ENCODE results near the gene ANO9. TPM values are rescaled to one million over a fixed set of nuclear protein-coding genes. Genes with fewer than 3 reads are reported as not detected.

Gene ANO9
- total and polyA plus RNA-seq, 2 donors from 2014 or later, result 11.3 to 21.8 TPM

DNA sequence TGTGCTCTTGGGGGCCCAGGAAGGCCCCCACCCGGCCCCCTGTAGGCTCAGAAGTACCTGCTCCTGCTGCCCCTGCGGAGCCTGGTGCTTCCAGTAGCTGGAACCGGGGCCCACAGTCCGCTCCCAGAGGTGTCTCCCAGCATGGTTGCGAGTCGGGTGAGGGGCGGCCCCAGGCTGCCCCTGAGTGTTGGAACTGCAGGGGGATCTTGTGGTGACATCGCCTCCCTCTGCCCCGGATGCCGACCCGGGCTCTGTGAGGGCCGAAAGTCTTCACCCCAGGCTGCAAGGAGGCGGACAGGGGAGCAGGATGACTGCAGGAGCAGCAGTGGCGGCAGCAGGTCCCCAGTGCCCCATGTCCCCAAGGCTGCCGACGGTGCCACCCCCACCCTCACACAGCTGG lies 57.3 kb downstream of the ANO9 start:
- no peak overlapping the region for H3K27ac ChIP-seq (ENCODE audit: low read depth in 2 of 2, low read length in 2 of 2)
- intact Hi-C loops (cut with DNase I), result no loop called here
- DNase-seq, result no peak
- no peak overlapping the region for H3K4me3 ChIP-seq (ENCODE audit: low read length in 3 of 3)
- no peaks in the 10 kb centered on the region for H3K27me3 ChIP-seq (ENCODE audit: control insufficient read depth, insufficient read depth, low read length)
- TF ChIP-seq, protein P1, sequence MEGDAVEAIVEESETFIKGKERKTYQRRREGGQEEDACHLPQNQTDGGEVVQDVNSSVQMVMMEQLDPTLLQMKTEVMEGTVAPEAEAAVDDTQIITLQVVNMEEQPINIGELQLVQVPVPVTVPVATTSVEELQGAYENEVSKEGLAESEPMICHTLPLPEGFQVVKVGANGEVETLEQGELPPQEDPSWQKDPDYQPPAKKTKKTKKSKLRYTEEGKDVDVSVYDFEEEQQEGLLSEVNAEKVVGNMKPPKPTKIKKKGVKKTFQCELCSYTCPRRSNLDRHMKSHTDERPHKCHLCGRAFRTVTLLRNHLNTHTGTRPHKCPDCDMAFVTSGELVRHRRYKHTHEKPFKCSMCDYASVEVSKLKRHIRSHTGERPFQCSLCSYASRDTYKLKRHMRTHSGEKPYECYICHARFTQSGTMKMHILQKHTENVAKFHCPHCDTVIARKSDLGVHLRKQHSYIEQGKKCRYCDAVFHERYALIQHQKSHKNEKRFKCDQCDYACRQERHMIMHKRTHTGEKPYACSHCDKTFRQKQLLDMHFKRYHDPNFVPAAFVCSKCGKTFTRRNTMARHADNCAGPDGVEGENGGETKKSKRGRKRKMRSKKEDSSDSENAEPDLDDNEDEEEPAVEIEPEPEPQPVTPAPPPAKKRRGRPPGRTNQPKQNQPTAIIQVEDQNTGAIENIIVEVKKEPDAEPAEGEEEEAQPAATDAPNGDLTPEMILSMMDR (IDR thresholded peaks at IDR 0.05; ENCODE audit: borderline replicate concordance, extremely low read depth, insufficient read depth), result no peak
- H3K36me3 ChIP-seq (ENCODE audit: control insufficient read depth in 2 of 3, insufficient read depth in 3 of 3, low read length in 3 of 3), result no peaks in the 10 kb centered on the region
- H3K9me3 ChIP-seq (ENCODE audit: control insufficient read depth in 2 of 3, insufficient read depth in 1 of 3, low read length in 3 of 3), result peaks cover 0 to 14% (median 0%) of the 10 kb centered on the region in 3 donors
- FAIRE-seq, result no peak
- H3K4me1 ChIP-seq (ENCODE audit: control insufficient read depth in 2 of 3, insufficient read depth in 2 of 3, low read depth in 1 of 3, low read length in 3 of 3), result no peaks in the 10 kb centered on the region
- H3K9ac ChIP-seq (ENCODE audit: low read length in 3 of 3), result no peak overlapping the region

DNA sequence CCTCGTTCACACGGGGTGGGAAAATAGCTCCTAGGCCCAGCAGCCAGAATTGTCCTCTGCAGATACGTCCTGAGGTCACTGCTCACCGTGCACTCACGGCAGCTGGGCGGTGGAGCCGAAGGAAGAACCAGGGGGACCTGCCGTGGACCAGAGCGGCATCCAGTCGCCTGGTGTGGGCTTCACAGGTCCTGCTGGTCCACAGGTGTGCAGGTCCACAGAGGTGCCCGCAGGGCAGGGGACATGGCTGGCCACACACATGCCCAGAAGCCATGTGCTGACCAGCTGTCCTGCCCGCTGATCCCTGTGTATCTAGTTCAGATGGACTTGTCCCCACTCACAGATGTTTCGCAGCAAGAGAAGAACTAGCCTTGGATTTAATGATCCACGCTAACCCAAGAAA lies 58.4 kb downstream of the ANO9 start:
- Histone ChIP-seq H3K27me3 (ENCODE audit: control insufficient read depth, insufficient read depth, low read length) (no peaks in the 10 kb centered on the region), H3K4me3 (ENCODE audit: low read length in 3 of 3) (no peak overlapping the region), H3K9me3 (ENCODE audit: control insufficient read depth in 2 of 3, insufficient read depth in 1 of 3, low read length in 3 of 3) (peaks cover 0 to 14% (median 0%) of the 10 kb centered on the region in 3 donors), H3K4me1 (ENCODE audit: control insufficient read depth in 2 of 3, insufficient read depth in 2 of 3, low read depth in 1 of 3, low read length in 3 of 3) (no peaks in the 10 kb centered on the region), H3K36me3 (ENCODE audit: control insufficient read depth in 2 of 3, insufficient read depth in 3 of 3, low read length in 3 of 3) (no peaks in the 10 kb centered on the region), H3K27ac (ENCODE audit: low read depth in 2 of 2, low read length in 2 of 2) (no peak overlapping the region), H3K9ac (ENCODE audit: low read length in 3 of 3) (no peak overlapping the region)
- TF ChIP-seq, protein P1 (IDR thresholded peaks at IDR 0.05; ENCODE audit: borderline replicate concordance, extremely low read depth, insufficient read depth), result no peak
- DNase-seq (no peak), FAIRE-seq (no peak)
- intact Hi-C loops (cut with DNase I), result no loop called here

DNA sequence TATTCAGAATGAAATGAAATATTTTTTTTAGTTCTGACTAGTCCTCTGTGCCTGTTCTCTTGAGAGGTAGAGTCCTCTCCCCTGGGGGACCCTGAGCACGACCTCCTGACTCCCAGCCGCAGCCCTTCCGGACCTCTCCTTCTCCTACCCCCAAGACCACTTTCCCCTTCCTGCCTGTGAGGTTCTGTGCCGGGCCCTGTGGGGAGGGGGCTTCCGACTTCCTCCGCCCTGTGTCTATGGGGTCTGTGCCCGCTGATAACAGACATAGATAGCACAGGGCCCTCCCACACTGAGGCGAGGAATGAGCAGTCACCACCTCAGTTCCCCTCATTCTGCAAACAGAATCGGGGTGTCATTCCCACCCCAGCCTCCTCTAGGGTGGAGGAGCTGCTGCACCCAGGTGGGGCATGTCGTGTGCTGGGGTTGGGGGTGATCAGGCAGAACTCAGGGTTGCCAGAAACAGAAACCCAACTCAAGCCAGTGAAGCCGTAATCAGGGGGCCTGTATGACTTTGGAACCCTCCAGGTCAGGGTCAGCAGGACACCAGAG lies 59.7 kb downstream of the ANO9 start:
- H3K4me3 ChIP-seq (ENCODE audit: low read length in 3 of 3), result no peak overlapping the region
- no peaks in the 10 kb centered on the region for H3K36me3 ChIP-seq (ENCODE audit: control insufficient read depth in 2 of 3, insufficient read depth in 3 of 3, low read length in 3 of 3)
- H3K9ac ChIP-seq (ENCODE audit: low read length in 3 of 3), result no peak overlapping the region
- H3K27ac ChIP-seq (ENCODE audit: low read depth in 2 of 2, low read length in 2 of 2), result no peak overlapping the region
- DNase-seq, result no peak
- intact Hi-C loops (cut with DNase I), result no loop called here
- H3K27me3 ChIP-seq (ENCODE audit: control insufficient read depth, insufficient read depth, low read length), result no peaks in the 10 kb centered on the region
- H3K4me1 ChIP-seq (ENCODE audit: control insufficient read depth in 2 of 3, insufficient read depth in 2 of 3, low read depth in 1 of 3, low read length in 3 of 3), result no peaks in the 10 kb centered on the region
- H3K9me3 ChIP-seq (ENCODE audit: control insufficient read depth in 2 of 3, insufficient read depth in 1 of 3, low read length in 3 of 3), result peaks cover 0 to 11% (median 0%) of the 10 kb centered on the region in 3 donors
- FAIRE-seq, result no peak
- TF ChIP-seq, protein P1 (IDR thresholded peaks at IDR 0.05; ENCODE audit: borderline replicate concordance, extremely low read depth, insufficient read depth), result no peak
